Measurements from ENCODE around the gene GDPD5. TPM values are rescaled to one million over a fixed set of nuclear protein-coding genes. Genes with fewer than 3 reads are reported as not detected.

The GDPD5 gene
- total and polyA plus RNA-seq, 9 of the 15 experiments (the other 6 are each of a cell fraction or from before 2014, with no cell fraction given): 0.32 to 27.3 (median 8.0) TPM

DNA sequence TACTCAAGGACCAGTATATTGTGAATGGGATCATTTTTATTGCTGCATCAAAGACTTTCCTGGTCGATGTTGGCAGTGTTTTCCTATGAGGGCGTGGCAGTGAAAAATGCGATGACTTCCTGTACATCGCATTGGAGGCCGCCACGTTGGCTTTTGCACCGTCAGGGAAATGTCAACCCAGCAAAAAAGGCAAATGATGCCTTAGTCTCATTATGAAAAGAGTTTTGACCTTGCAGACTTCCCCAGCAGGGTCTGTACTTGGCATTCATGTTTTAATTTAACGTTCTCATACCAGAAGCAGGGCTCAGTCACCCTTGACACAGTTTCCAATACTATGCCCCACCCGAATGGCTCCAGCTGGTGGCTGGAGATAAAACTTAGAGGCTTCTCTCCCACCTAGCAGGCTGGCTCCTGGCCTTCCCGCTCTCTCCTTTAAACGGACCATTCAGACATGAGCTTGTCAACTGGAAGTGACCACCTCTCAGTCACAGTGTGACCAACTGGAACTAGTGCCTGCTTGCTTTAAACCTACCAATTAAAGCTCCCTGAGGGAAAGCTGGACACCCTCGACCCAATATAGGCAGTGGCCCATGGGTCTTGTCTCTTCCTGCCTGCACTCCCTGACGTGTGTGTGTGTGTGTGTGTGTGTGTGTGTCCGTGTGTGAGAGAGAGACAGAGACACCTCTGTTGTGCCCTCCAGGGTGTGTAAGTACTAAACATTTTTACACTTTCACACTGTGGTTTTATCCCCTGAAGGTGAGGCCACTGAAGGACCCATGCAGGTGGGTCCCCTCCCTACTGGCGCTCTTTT is 8.7 kb upstream of the GDPD5 start (continued):
- TF ChIP-seq, protein P1, sequence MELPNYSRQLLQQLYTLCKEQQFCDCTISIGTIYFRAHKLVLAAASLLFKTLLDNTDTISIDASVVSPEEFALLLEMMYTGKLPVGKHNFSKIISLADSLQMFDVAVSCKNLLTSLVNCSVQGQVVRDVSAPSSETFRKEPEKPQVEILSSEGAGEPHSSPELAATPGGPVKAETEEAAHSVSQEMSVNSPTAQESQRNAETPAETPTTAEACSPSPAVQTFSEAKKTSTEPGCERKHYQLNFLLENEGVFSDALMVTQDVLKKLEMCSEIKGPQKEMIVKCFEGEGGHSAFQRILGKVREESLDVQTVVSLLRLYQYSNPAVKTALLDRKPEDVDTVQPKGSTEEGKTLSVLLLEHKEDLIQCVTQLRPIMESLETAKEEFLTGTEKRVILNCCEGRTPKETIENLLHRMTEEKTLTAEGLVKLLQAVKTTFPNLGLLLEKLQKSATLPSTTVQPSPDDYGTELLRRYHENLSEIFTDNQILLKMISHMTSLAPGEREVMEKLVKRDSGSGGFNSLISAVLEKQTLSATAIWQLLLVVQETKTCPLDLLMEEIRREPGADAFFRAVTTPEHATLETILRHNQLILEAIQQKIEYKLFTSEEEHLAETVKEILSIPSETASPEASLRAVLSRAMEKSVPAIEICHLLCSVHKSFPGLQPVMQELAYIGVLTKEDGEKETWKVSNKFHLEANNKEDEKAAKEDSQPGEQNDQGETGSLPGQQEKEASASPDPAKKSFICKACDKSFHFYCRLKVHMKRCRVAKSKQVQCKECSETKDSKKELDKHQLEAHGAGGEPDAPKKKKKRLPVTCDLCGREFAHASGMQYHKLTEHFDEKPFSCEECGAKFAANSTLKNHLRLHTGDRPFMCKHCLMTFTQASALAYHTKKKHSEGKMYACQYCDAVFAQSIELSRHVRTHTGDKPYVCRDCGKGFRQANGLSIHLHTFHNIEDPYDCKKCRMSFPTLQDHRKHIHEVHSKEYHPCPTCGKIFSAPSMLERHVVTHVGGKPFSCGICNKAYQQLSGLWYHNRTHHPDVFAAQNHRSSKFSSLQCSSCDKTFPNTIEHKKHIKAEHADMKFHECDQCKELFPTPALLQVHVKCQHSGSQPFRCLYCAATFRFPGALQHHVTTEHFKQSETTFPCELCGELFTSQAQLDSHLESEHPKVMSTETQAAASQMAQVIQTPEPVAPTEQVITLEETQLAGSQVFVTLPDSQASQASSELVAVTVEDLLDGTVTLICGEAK (IDR thresholded peaks at IDR 0.05): no peak
- TF ChIP-seq, protein P1 (CRISPR knock-in tag; IDR thresholded peaks at IDR 0.05): no peak
- TF ChIP-seq ZKSCAN1 (IDR thresholded peaks at IDR 0.05; ENCODE audit: low read depth, low read length): 0 out of 2 replicates have a peak, but pooled peaks have one; percentile 18
- no peak for TF ChIP-seq POU5F1 (IDR thresholded peaks at IDR 0.05; ENCODE audit: borderline replicate concordance, low read depth, low read length, partially characterized antibody)
- no peak for TF ChIP-seq FOS (IDR thresholded peaks at IDR 0.05; ENCODE audit: extremely low read depth, insufficient read length)
- TF ChIP-seq NFYB (IDR thresholded peaks at IDR 0.05; ENCODE audit: extremely low read depth, insufficient read length): peak; percentile 21
- no peak for TF ChIP-seq BRCA1 (IDR thresholded peaks at IDR 0.05)
- TF ChIP-seq BRCA1 (CRISPR knock-in tag; IDR thresholded peaks at IDR 0.05): no peak
- no peak for TF ChIP-seq EZH2 (IDR thresholded peaks at IDR 0.05; ENCODE audit: borderline replicate concordance, low read depth, low read length)
- no peak for TF ChIP-seq ZNF408 (CRISPR knock-in tag; IDR thresholded peaks at IDR 0.05; ENCODE audit: low read depth)
- TF ChIP-seq, protein P2, sequence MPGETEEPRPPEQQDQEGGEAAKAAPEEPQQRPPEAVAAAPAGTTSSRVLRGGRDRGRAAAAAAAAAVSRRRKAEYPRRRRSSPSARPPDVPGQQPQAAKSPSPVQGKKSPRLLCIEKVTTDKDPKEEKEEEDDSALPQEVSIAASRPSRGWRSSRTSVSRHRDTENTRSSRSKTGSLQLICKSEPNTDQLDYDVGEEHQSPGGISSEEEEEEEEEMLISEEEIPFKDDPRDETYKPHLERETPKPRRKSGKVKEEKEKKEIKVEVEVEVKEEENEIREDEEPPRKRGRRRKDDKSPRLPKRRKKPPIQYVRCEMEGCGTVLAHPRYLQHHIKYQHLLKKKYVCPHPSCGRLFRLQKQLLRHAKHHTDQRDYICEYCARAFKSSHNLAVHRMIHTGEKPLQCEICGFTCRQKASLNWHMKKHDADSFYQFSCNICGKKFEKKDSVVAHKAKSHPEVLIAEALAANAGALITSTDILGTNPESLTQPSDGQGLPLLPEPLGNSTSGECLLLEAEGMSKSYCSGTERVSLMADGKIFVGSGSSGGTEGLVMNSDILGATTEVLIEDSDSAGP (CRISPR knock-in tag; IDR thresholded peaks at IDR 0.05): no peak
- no peak for TF ChIP-seq NFIX (CRISPR knock-in tag; IDR thresholded peaks at IDR 0.05; ENCODE audit: low read depth)
- TF ChIP-seq ZNF232 (CRISPR knock-in tag; IDR thresholded peaks at IDR 0.05): no peak
- peak; percentile 93 for TF ChIP-seq EP400 (IDR thresholded peaks at IDR 0.05)
- peak; percentile 66; the same call in 1 of the 2 replicates for TF ChIP-seq TOE1 (IDR thresholded peaks at IDR 0.05; ENCODE audit: borderline replicate concordance)
- TF ChIP-seq TOE1 (CRISPR knock-in tag; IDR thresholded peaks at IDR 0.05; ENCODE audit: borderline replicate concordance, low read depth): no peak
- TF ChIP-seq YBX1 (IDR thresholded peaks at IDR 0.05): no peak
- TF ChIP-seq CBFA2T2 (conservative IDR thresholded peaks at IDR 0.05): peak; percentile 89
- peak; percentile 75 for TF ChIP-seq MAFF (IDR thresholded peaks at IDR 0.05; ENCODE audit: low read length)
